Activated T-helper 17 cell treated with anti-CD3 and anti-CD28 coated beads, Interleukin-2, amount 50 U/mL, for 72 hours (primary cell): Measurements from ENCODE around the gene DAP. TPM values are rescaled to one million over a fixed set of nuclear protein-coding genes. Genes with fewer than 3 reads are reported as not detected.
"Not testable (repeated sequence)": the region's sequence is repeated elsewhere in the genome, so short reads cannot be mapped to it uniquely, and the experiment has no call there.

ENCODE experiments used
- ATAC-seq: fragments of 150-1000 bp; cut with Tn5 transposase; replicated peaks from 2 replicates; pipeline ENCODE4 v1.10.0; 2021; ENCODE audit warnings: mild to moderate bottlenecking, moderate library complexity
- H3K27ac Mint-ChIP-seq: one replicate; pipeline ENCODE4 v1.8.0; 2022; ENCODE audit warnings: mixed read lengths
- H3K27me3 Mint-ChIP-seq: one replicate; pipeline ENCODE4 v1.8.0; 2022; ENCODE audit warnings: mixed read lengths
- H3K36me3 Mint-ChIP-seq: one replicate; pipeline ENCODE4 v1.8.0; 2022; ENCODE audit warnings: low read depth, mild to moderate bottlenecking, mixed read lengths
- H3K4me1 Mint-ChIP-seq: one replicate; pipeline ENCODE4 v1.8.0; 2022; ENCODE audit warnings: mixed read lengths
- H3K4me3 Mint-ChIP-seq: one replicate; pipeline ENCODE4 v1.8.0; 2022; ENCODE audit warnings: mild to moderate bottlenecking, mixed read lengths
- H3K9me3 Mint-ChIP-seq: one replicate; pipeline ENCODE4 v1.8.0; 2022; ENCODE audit warnings: mixed read lengths
- total RNA-seq, 2 donors: library from RNA; stranded (reverse); gene quantifications; one replicate each; pipeline ENCODE4 v1.2.3, GENCODE V29; 2022

Gene DAP
- total RNA-seq, 2 donors from 2014 or later = 29.5 to 39.5 TPM

- Mint-ChIP-seq H3K27me3 (no peaks in the 10 kb centered on the region), H3K4me1 (peaks cover 16% of the 10 kb centered on the region), H3K4me3 (no peak overlapping the region), H3K27ac (peak overlapping the region; percentile 47), H3K9me3 (no peaks in the 10 kb centered on the region), H3K36me3 (peaks cover 38% of the 10 kb centered on the region)
- no peak for ATAC-seq
Observed at GRCh38 chr5:10733426-10733825, 27.6 kb downstream of the DAP start.

- Mint-ChIP-seq H3K9me3 (no peaks in the 10 kb centered on the region), H3K36me3 (peaks cover 27% of the 10 kb centered on the region), H3K27ac (peak overlapping the region; percentile 13), H3K27me3 (no peaks in the 10 kb centered on the region), H3K4me3 (no peak overlapping the region), H3K4me1 (peaks cover 16% of the 10 kb centered on the region)
- ATAC-seq = no peak
Observed at GRCh38 chr5:10731913-10732312, 29.1 kb downstream of the DAP start.

GRCh38 chr5:10730043-10730351 lies 31.0 kb downstream of the DAP start:
- ATAC-seq = no peak
- Mint-ChIP-seq H3K4me1 (peaks cover 22% of the 10 kb centered on the region), H3K27me3 (no peaks in the 10 kb centered on the region), H3K9me3 (no peaks in the 10 kb centered on the region), H3K4me3 (no peak overlapping the region), H3K36me3 (peaks cover 36% of the 10 kb centered on the region), H3K27ac (no peak overlapping the region)

- ATAC-seq = no peak
- Mint-ChIP-seq H3K27ac (no peak overlapping the region), H3K36me3 (peaks cover 34% of the 10 kb centered on the region), H3K9me3 (no peaks in the 10 kb centered on the region), H3K27me3 (no peaks in the 10 kb centered on the region), H3K4me3 (no peak overlapping the region), H3K4me1 (peaks cover 22% of the 10 kb centered on the region)
Observed at GRCh38 chr5:10729320-10730042, 31.6 kb downstream of the DAP start.

- no peak overlapping the region for H3K4me3 Mint-ChIP-seq
- no peaks in the 10 kb centered on the region for H3K9me3 Mint-ChIP-seq
- peak overlapping the region; percentile 15 for H3K27ac Mint-ChIP-seq
- ATAC-seq = no peak
- peaks cover 29% of the 10 kb centered on the region for H3K36me3 Mint-ChIP-seq
- no peaks in the 10 kb centered on the region for H3K27me3 Mint-ChIP-seq
- peaks cover 22% of the 10 kb centered on the region for H3K4me1 Mint-ChIP-seq
Observed at GRCh38 chr5:10728679-10729078, 32.4 kb downstream of the DAP start.

GRCh38 chr5:10727861-10728260 lies 33.2 kb downstream of the DAP start:
- peaks cover 21% of the 10 kb centered on the region for H3K36me3 Mint-ChIP-seq
- H3K9me3 Mint-ChIP-seq = no peaks in the 10 kb centered on the region
- peaks cover 22% of the 10 kb centered on the region for H3K4me1 Mint-ChIP-seq
- no peaks in the 10 kb centered on the region for H3K27me3 Mint-ChIP-seq
- peak overlapping the region; percentile 37 for H3K27ac Mint-ChIP-seq
- no peak for ATAC-seq
- no peak overlapping the region for H3K4me3 Mint-ChIP-seq

GRCh38 chr5:10726913-10727517 lies 34.0 kb downstream of the DAP start:
- no peaks in the 10 kb centered on the region for H3K27me3 Mint-ChIP-seq
- peaks cover 14% of the 10 kb centered on the region for H3K36me3 Mint-ChIP-seq
- H3K4me3 Mint-ChIP-seq = no peak overlapping the region
- ATAC-seq = peak; percentile 92
- peak overlapping the region; percentile 37 for H3K27ac Mint-ChIP-seq
- H3K9me3 Mint-ChIP-seq = no peaks in the 10 kb centered on the region
- H3K4me1 Mint-ChIP-seq = peaks cover 18% of the 10 kb centered on the region

GRCh38 chr5:10726179-10726912 lies 34.7 kb downstream of the DAP start:
- no peaks in the 10 kb centered on the region for H3K27me3 Mint-ChIP-seq

GRCh38 chr5:10725636-10726035 lies 35.4 kb downstream of the DAP start:
- H3K27me3 Mint-ChIP-seq = no peaks in the 10 kb centered on the region
- H3K36me3 Mint-ChIP-seq = peaks cover 17% of the 10 kb centered on the region
- no peak overlapping the region for H3K27ac Mint-ChIP-seq
- no peaks in the 10 kb centered on the region for H3K9me3 Mint-ChIP-seq
- ATAC-seq = no peak
- no peak overlapping the region for H3K4me3 Mint-ChIP-seq
- H3K4me1 Mint-ChIP-seq = peaks cover 18% of the 10 kb centered on the region

More at GRCh38 chr5:10726179-10726912, 34.7 kb downstream of the DAP start:
- Mint-ChIP-seq H3K4me3 (no peak overlapping the region), H3K36me3 (peaks cover 13% of the 10 kb centered on the region), H3K27ac (peak overlapping the region; percentile 37), H3K4me1 (peaks cover 18% of the 10 kb centered on the region), H3K9me3 (no peaks in the 10 kb centered on the region)
- peak; percentile 14 for ATAC-seq

- peaks cover 17% of the 10 kb centered on the region for H3K36me3 Mint-ChIP-seq
- no peaks in the 10 kb centered on the region for H3K9me3 Mint-ChIP-seq
- H3K27me3 Mint-ChIP-seq = no peaks in the 10 kb centered on the region
- no peak overlapping the region for H3K4me3 Mint-ChIP-seq
- peaks cover 18% of the 10 kb centered on the region for H3K4me1 Mint-ChIP-seq
- no peak overlapping the region for H3K27ac Mint-ChIP-seq
- ATAC-seq = no peak
Observed at GRCh38 chr5:10724781-10725507, 36.1 kb downstream of the DAP start.

GRCh38 chr5:10723514-10723913 lies 37.5 kb downstream of the DAP start:
- Mint-ChIP-seq H3K9me3 (no peaks in the 10 kb centered on the region), H3K36me3 (peaks cover 17% of the 10 kb centered on the region), H3K4me3 (no peak overlapping the region), H3K27me3 (no peaks in the 10 kb centered on the region), H3K4me1 (peaks cover 13% of the 10 kb centered on the region), H3K27ac (no peak overlapping the region)
- ATAC-seq = no peak

- not testable (repeated sequence) for H3K27ac Mint-ChIP-seq, H3K27me3 Mint-ChIP-seq, H3K9me3 Mint-ChIP-seq, H3K4me3 Mint-ChIP-seq, ATAC-seq, H3K4me1 Mint-ChIP-seq
- H3K36me3 Mint-ChIP-seq = peaks cover 11% of the 10 kb centered on the region
Observed at GRCh38 chr5:10720766-10721165, 40.3 kb downstream of the DAP start.

- no peak for ATAC-seq
- Mint-ChIP-seq H3K4me1 (no peaks in the 10 kb centered on the region), H3K27me3 (no peaks in the 10 kb centered on the region), H3K36me3 (peaks cover 6% of the 10 kb centered on the region), H3K4me3 (no peak overlapping the region), H3K9me3 (no peaks in the 10 kb centered on the region), H3K27ac (no peak overlapping the region)
Observed at GRCh38 chr5:10719965-10720364, 41.1 kb downstream of the DAP start.

GRCh38 chr5:10718617-10719016 lies 42.4 kb downstream of the DAP start:
- not testable (repeated sequence) for H3K4me3 Mint-ChIP-seq, H3K27me3 Mint-ChIP-seq, H3K9me3 Mint-ChIP-seq, H3K4me1 Mint-ChIP-seq, ATAC-seq, H3K36me3 Mint-ChIP-seq, H3K27ac Mint-ChIP-seq
